ENCODE measurements around the gene FANCF.
A peak's percentile ranks its signal among the peaks of the same experiment; 100 is the strongest.
"Not testable (repeated sequence)": the region's sequence is repeated elsewhere in the genome, so short reads cannot be mapped to it uniquely, and the experiment has no call there.

Gene FANCF, protein sequence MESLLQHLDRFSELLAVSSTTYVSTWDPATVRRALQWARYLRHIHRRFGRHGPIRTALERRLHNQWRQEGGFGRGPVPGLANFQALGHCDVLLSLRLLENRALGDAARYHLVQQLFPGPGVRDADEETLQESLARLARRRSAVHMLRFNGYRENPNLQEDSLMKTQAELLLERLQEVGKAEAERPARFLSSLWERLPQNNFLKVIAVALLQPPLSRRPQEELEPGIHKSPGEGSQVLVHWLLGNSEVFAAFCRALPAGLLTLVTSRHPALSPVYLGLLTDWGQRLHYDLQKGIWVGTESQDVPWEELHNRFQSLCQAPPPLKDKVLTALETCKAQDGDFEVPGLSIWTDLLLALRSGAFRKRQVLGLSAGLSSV

DNA sequence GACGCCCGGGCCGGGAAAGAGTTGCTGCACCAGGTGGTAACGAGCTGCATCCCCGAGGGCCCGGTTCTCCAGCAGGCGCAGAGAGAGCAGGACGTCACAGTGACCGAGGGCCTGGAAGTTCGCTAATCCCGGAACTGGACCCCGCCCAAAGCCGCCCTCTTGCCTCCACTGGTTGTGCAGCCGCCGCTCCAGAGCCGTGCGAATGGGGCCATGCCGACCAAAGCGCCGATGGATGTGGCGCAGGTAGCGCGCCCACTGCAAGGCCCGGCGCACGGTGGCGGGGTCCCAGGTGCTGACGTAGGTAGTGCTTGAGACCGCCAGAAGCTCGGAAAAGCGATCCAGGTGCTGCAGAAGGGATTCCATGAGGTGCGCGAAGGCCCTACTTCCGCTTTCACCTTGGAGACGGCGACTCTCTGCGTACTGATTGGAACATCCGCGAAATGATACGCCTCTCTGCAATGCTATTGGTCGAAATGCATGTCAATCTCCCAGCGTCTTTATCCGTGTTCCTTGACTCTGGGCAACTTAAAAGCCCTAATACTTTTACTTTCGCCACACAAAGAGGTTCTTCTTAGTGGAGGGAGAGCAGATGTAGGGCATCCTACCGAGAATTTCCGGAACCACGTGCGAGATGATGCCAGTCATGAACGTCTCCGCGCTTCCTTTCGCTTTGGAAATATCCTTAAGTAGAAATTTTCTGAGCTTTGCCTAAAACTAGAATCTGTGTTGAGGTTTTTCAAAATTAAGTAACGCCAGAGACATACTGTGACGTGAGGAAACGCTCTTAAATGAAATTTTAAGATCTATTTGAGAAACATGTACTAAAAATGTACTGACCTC is at the start of gene FANCF:
FANCF (minus strand) TSS at position 376 of the 840 bp plus-strand sequence; CDS start at position 363, 13 bp downstream.
- FAIRE-seq, result peak; percentile 31

DNA sequence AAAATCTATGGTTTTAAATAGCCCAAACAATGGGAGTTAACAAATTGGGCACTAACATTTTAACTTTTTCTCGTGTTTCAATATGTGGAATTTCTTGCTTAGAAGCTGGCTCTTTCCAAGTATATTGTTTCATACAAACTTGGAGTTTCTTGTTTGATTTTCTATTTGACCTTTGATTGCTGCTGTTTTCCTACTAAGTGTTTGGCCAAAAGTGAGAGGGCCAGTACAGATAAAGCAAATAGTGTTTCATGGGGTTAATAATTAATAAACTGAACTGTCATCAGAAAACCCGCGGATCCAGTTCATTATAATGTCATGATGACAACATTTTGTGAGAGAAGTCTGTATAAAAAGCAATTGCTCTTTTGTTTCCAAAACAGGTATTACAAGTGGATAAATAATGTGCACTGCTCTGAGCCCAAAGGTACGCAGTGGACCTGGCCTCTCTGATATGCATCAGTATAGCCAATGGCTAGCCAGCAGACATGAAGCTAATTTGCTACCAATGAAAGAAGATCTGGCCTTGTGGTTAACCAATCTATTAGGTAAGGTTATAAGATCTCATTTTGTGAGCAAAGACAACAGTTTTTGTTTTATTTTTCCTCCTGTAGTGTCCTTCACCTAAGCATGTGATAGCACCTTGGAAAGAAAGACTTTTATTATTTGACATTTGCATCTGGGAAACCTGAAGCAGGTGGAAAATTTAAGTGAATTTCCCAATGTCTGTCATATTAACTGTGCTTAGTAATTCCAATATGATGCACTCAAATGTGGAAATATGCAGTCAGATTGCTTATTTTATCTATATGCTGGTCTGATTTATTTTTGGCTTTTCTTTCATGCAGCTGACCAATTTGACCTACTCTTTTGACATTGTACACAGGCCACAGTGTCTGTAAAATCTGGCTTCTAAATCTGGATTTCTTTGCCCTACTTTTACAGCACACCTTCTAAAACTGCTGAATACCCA is 49.1 kb upstream of the FANCF start:
- no peak for FAIRE-seq

DNA sequence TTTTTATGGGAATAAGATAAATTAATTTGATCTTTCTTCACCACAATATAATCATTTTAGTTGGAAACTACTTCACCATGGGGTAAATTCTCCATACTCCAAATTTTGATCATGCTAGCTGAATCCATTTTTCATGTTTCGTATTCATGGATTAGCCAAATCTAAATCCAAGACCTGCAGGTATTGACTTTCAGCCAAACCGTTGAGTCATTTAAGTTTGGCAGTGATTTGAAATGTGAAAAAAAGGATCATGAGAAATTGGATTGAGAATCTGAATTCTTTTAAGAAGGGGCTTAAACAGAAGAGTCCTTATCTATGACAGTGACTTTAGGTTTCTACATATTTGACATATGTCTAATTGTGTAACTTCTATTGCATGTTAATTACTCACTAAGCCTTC is 46.1 kb upstream of the FANCF start:
- no peak for FAIRE-seq

GRCh38 chr11:22670830-22671229 is 45.2 kb upstream of the FANCF start:
- no peak for FAIRE-seq

GRCh38 chr11:22669368-22669767 is 43.7 kb upstream of the FANCF start:
- FAIRE-seq, result no peak

GRCh38 chr11:22668005-22668796 is 42.6 kb upstream of the FANCF start:
- FAIRE-seq, result no peak

- FAIRE-seq, result no peak
Observed at GRCh38 chr11:22666688-22667439, 41.2 kb upstream of the FANCF start.

- FAIRE-seq, result no peak
Observed at GRCh38 chr11:22666325-22666687, 40.7 kb upstream of the FANCF start, which contains the start of gene GAS2. TSS of gene GAS2 (plus strand) at chr11:22666611. CDS start at chr11:22674870, 8,259 bp downstream.

DNA sequence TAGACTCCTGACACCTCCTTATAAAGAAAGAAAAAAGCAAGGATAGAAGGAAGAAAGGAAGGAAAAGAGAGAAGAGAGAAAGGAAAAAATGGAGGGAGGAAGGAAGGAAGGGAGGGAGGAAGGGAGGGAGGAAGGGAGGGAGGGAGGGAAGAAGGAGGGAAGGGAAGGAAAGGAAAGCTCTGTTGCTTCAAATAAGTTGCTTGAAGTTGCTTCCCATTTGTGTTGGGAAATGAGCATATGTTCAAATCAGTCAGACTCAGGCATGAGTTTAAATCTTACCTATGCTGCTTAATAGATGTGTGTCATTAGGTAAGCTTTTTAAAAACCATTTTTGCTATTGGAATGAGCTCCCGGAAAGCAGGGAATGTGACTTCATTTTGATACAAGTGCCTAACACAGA is 34.2 kb upstream of the FANCF start:
- FAIRE-seq, result no peak

GRCh38 chr11:22657101-22657694 is 31.6 kb upstream of the FANCF start:
- no peak for FAIRE-seq

DNA sequence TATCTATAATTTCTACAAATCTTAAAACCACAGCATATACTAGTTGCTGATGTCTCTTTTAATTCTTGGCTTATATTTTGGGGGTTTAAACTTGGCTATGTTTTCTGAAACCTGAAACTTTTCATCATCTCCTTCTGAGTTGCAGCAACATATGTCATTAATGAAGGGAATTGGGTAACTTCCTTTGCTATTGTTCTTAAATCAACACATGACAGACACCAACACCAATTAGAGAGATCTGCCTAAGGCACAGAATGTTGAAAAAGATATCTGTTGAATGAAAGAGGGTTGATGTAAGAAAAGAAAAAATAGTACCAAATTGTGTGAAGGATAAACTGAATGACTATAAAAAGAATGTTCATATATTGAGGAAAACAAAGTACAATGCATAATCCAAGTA is 30.5 kb upstream of the FANCF start:
- FAIRE-seq, result no peak

DNA sequence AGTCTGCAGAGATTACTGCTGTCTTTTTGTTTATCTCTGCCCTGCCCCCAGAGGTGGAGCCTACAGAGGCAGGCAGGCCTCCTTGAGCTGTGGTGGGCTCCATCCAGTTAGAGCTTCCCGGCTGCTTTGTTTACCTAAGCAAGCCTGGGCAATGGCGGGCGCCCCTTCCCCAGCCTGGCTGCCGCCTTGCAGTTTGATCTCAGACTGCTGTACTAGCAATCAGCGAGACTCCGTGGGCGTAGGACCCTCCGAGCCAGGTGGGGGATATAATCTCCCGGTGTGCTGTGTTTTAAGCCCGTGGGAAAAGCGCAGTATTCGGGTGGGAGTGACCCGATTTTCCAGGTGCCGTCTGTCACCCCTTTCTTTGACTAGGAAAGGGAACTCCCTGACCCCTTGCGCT is 26.7 kb upstream of the FANCF start:
- not testable (repeated sequence) for FAIRE-seq

- no peak for FAIRE-seq
Observed at GRCh38 chr11:22641559-22641958, 15.9 kb upstream of the FANCF start.

- no peak for FAIRE-seq
Observed at GRCh38 chr11:22640862-22641261, 15.2 kb upstream of the FANCF start.

- FAIRE-seq, result no peak
Observed at GRCh38 chr11:22635689-22636088, 10.1 kb upstream of the FANCF start.

DNA sequence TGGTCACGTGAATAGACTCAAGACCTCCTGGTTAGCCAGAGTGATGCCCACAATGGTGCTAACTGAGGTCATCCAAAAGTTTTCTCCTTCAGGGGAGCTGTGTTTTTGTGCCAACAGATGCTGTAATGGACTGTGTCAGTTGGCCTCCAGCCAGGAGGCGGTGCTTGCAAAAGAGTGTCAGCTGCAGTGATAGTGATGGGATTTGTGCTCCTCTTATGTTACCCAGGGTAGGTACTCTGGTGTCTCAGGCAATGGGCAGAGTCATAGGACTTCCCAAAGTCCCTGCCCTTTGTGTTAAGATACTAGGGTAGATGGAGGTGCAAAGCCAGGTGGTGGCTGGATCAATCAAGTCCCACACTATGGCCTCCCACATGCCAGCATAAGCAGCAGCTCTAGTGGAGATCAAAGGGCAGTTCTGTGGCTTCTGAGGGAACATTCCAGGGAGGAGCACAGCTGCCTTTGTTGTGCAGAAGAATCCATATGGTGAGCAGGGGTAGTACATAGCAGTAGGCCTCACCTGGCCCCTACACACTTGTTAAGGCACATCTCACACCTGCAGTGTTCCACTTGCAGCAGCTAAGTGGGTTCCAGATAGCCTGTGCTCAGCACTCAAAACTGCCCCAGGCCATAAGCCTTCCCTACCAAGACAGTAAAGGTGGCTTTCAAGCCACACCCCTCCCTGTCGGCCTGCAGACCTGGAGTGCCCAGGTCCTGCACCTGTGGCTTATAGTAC is 9.4 kb upstream of the FANCF start:
- no peak for FAIRE-seq

DNA sequence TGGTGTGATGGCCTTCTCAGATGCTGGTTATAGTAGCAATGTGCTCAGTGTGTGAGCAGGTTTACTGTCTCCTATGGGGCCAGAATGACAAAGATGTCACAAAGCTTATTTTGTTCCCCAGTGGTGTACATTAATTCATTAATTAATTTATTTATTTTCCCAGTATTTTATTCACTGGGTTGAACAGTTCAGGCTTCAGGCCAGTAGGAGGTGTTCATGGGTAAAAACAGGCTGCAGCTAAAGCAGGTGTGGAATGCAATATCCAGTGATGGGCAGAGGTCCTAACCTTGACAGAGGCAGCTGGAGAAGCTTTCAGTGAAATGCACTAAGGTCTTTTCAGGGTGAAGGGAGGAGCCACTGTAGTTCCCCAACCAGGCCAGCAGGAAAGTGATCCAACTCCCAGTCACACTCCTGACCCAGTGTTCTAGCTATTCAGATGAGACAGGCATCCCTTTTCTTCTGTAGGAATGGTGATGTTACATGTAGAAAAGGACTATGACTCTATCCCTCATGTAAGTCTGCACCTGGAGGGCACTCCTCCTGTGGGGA is 7.8 kb upstream of the FANCF start:
- no peak for FAIRE-seq

GRCh38 chr11:22627421-22627820 is 1.8 kb upstream of the FANCF start:
- FAIRE-seq, result no peak

DNA sequence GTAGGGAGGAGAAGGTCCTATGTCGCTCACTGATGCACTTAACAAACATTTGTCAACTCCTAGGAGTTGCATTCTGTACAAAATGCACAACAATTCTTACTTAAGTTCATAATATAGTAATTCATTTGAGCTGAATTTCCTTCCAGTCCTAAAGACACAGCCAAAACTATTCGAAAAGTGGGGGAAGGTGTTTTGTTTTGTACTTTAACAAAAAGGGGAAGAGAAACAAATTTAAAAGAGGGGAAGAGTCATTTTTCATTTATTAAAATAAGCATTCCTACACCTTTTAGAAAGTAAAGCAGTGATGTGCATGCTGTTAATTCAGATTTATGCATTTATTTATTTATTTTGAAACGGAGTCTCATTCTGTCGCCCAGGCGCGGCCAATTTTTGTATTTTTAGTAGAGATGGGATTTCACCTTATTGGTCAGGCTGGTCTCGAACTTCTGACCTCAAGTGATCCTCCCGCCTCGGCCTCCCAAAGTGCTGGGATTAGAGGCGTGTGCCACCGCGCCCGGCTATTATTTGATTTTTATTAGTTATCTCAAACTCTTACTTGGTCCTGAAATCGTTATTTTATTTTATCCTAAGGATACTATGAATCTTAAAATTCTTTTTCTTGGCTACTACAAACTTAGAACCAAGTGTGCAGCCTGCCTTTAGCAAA is 1.1 kb upstream of the FANCF start:
- no peak for FAIRE-seq
